ENCODE measurements around the gene TSHZ2.

TSHZ2 gene

GRCh38 chr20:53126185-53126584 lies 154.0 kb downstream of the TSHZ2 start:
- H3K4me1 Mint-ChIP-seq = peaks cover 25% of the 10 kb centered on the region
- no peaks in the 10 kb centered on the region for H3K36me3 Mint-ChIP-seq (ENCODE audit: low read depth)
- no peaks in the 10 kb centered on the region for H3K27me3 Mint-ChIP-seq (ENCODE audit: low read depth)
- peak overlapping the region; percentile 23 to 59 (median 58) for H3K27ac Mint-ChIP-seq
- TF ChIP-seq CTCF (IDR thresholded peaks at IDR 0.05; ENCODE audit: unreplicated experiment in 3 of 3) = no peak
- no peak overlapping the region for H3K4me3 Mint-ChIP-seq
- H3K9me3 Mint-ChIP-seq = no peaks in the 10 kb centered on the region

- no peaks in the 10 kb centered on the region for H3K27me3 Mint-ChIP-seq (ENCODE audit: low read depth)
- no peak for TF ChIP-seq CTCF (IDR thresholded peaks at IDR 0.05; ENCODE audit: unreplicated experiment in 3 of 3)
- peaks cover 30% of the 10 kb centered on the region for H3K4me1 Mint-ChIP-seq
- H3K4me3 Mint-ChIP-seq = no peak overlapping the region
- no peaks in the 10 kb centered on the region for H3K9me3 Mint-ChIP-seq
- peak overlapping the region; percentile 23 to 59 (median 58) for H3K27ac Mint-ChIP-seq
- no peaks in the 10 kb centered on the region for H3K36me3 Mint-ChIP-seq (ENCODE audit: low read depth)
Measured at GRCh38 chr20:53127027-53127426, 154.9 kb downstream of the TSHZ2 start.

GRCh38 chr20:53128004-53128403 lies 155.8 kb downstream of the TSHZ2 start:
- TF ChIP-seq CTCF (IDR thresholded peaks at IDR 0.05; ENCODE audit: unreplicated experiment in 3 of 3) = no peak
- no peaks in the 10 kb centered on the region for H3K36me3 Mint-ChIP-seq (ENCODE audit: low read depth)
- H3K27ac Mint-ChIP-seq = peak overlapping the region in 2 of 3 experiments; percentile 10 to 20
- H3K4me1 Mint-ChIP-seq = peaks cover 36% of the 10 kb centered on the region
- no peak overlapping the region for H3K4me3 Mint-ChIP-seq
- H3K27me3 Mint-ChIP-seq (ENCODE audit: low read depth) = no peaks in the 10 kb centered on the region
- H3K9me3 Mint-ChIP-seq = no peaks in the 10 kb centered on the region

GRCh38 chr20:53129563-53129962 lies 157.4 kb downstream of the TSHZ2 start:
- H3K4me1 Mint-ChIP-seq = peaks cover 35% of the 10 kb centered on the region
- H3K4me3 Mint-ChIP-seq = no peak overlapping the region
- no peak overlapping the region for H3K27ac Mint-ChIP-seq
- no peaks in the 10 kb centered on the region for H3K27me3 Mint-ChIP-seq (ENCODE audit: low read depth)
- no peaks in the 10 kb centered on the region for H3K9me3 Mint-ChIP-seq
- TF ChIP-seq CTCF (IDR thresholded peaks at IDR 0.05; ENCODE audit: unreplicated experiment in 3 of 3) = no peak
- H3K36me3 Mint-ChIP-seq (ENCODE audit: low read depth) = peaks cover 1% of the 10 kb centered on the region

- Mint-ChIP-seq H3K9me3 (no peaks in the 10 kb centered on the region), H3K4me3 (no peak overlapping the region), H3K4me1 (peaks cover 35% of the 10 kb centered on the region), H3K36me3 (ENCODE audit: low read depth) (peaks cover 6% of the 10 kb centered on the region), H3K27me3 (ENCODE audit: low read depth) (no peaks in the 10 kb centered on the region), H3K27ac (no peak overlapping the region)
- TF ChIP-seq CTCF (IDR thresholded peaks at IDR 0.05; ENCODE audit: unreplicated experiment in 3 of 3) = no peak
Measured at GRCh38 chr20:53130795-53131194, 158.6 kb downstream of the TSHZ2 start.

GRCh38 chr20:53133125-53133524 lies 161.0 kb downstream of the TSHZ2 start:
- peak overlapping the region in 1 of 3 experiments; percentile 8 for H3K27ac Mint-ChIP-seq
- H3K27me3 Mint-ChIP-seq (ENCODE audit: low read depth) = no peaks in the 10 kb centered on the region
- peaks cover 34% of the 10 kb centered on the region for H3K4me1 Mint-ChIP-seq
- peaks cover 10% of the 10 kb centered on the region for H3K36me3 Mint-ChIP-seq (ENCODE audit: low read depth)
- no peak overlapping the region for H3K4me3 Mint-ChIP-seq
- no peak for TF ChIP-seq CTCF (IDR thresholded peaks at IDR 0.05; ENCODE audit: unreplicated experiment in 3 of 3)
- H3K9me3 Mint-ChIP-seq = no peaks in the 10 kb centered on the region
